GM18861 (cell line): ENCODE results near the gene VIP.
"Not testable (repeated sequence)": the region's sequence is repeated elsewhere in the genome, so short reads cannot be mapped to it uniquely, and the experiment has no call there.

Source experiments
- ATAC-seq: cut with Tn5 transposase; IDR thresholded peaks from one replicate; pipeline ENCODE4 v1.9.1; 2021; ENCODE audit not compliant: unreplicated experiment

VIP gene

GRCh38 chr6:152750694-152751093 is at the start of gene VIP:
VIP (plus strand) TSS chr6:152750797; CDS start chr6:152752178, 1,381 bp downstream.
- ATAC-seq: no peak

- no peak for ATAC-seq
Observed at GRCh38 chr6:152701081-152701862, 49.3 kb upstream of the VIP start.

DNA sequence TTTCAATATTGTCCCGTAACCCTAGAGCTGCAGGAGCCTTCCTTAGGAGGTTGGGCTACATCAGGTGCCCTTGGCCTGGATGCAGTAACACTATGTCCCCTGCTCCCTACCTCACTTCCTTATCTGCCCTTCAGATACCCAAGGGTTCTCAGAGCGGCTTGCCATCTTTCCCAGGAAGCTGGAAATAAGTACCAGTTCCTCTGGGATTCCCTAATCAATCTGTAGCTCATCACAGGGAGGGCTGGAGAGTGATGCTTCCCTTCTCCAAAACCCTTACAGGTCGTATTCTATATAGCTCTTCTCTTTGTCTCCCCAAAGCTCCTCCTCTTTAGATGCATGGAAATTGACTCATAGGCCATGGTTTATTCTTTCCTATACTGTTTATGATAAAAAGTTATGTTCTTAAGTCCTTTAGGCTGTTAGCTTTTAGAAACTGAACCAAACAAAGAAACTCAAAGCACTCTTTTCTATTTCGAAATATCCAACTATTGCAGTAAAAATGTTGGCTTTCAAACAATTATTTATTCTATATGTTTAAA is 48.7 kb upstream of the VIP start:
- ATAC-seq: no peak

DNA sequence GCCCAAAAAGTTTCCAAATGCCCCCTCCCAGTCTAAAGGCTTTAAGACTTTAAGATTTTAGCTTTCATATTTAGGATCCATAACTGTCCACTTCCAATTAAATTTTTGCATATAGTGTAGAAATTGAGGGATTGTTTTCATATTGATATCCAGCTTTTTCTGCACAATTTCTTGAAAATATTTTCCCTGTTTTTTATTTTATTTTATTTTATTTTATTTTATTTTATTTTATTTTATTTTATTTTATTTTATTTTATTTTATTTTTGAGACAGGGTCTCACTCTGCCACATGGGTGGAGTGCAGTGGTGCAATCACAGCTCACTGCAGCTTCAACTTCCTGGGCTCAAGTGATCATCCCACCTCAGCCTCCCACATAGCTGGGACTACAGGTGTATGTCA is 46.8 kb upstream of the VIP start:
- not testable (repeated sequence) for ATAC-seq

DNA sequence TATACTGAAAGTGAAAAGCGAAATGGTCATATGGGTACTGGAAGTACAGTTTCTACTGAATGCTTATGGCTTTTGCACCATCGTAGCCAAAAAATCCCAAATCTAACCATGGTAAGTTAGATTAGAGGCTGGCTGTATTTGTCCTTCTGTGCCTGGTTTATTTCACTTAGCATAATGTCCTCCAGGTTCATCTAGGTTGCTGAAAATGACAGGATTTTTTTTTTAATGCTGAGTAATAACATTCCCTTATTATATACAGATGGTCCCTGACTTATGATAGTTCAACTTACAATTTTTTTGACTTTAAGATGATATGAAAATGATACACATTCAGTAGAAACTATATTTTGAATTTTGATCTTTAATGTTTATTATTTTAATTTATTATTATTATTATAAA is 45.3 kb upstream of the VIP start:
- no peak for ATAC-seq

DNA sequence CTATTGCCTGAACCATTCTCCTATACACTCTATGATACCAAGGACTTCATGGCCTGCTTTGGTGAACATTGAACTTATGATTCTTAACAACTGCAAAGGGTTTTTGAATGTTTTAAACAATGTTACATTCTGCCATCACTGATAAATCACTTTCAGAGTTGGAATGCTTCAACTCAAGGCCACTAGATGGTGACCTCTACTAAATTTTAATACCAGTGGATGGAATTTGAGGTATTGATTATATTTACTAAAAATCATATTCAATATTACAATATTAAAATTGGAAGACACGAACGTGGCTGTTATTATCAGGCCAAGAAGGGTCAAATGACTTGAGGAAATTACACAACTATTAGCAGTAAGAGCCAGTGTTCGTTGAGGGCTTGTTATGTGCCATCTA is 34.3 kb upstream of the VIP start:
- ATAC-seq: no peak

GRCh38 chr6:152720974-152721373 is 29.6 kb upstream of the VIP start:
- ATAC-seq: no peak

GRCh38 chr6:152721956-152722355 is 28.6 kb upstream of the VIP start:
- ATAC-seq: no peak

- ATAC-seq: no peak
Observed at GRCh38 chr6:152723398-152723797, 27.2 kb upstream of the VIP start.

DNA sequence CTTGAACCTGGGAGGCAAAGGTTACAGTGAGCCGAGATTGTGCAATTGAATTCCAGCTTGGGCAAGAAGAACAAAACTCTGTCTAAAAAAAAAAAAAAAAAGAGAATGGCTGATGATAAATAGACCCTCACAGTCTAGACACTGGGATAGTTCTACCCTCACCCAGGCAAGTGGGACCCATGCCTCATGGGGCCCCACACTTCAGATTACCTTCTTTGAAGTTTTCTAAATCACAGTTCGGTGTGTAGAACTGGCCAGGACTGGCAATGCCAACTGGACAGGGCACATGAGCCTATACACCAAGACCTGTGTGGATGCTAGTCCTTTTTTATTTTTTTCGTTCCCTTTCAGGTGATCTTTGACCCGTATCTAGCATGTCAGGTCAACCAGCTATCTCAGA is 24.3 kb upstream of the VIP start:
- no peak for ATAC-seq

GRCh38 chr6:152727507-152727906 is 23.1 kb upstream of the VIP start:
- ATAC-seq: no peak

- ATAC-seq: no peak
Observed at GRCh38 chr6:152734630-152735029, 16.0 kb upstream of the VIP start.

GRCh38 chr6:152736687-152737273 is 13.8 kb upstream of the VIP start:
- ATAC-seq: no peak

DNA sequence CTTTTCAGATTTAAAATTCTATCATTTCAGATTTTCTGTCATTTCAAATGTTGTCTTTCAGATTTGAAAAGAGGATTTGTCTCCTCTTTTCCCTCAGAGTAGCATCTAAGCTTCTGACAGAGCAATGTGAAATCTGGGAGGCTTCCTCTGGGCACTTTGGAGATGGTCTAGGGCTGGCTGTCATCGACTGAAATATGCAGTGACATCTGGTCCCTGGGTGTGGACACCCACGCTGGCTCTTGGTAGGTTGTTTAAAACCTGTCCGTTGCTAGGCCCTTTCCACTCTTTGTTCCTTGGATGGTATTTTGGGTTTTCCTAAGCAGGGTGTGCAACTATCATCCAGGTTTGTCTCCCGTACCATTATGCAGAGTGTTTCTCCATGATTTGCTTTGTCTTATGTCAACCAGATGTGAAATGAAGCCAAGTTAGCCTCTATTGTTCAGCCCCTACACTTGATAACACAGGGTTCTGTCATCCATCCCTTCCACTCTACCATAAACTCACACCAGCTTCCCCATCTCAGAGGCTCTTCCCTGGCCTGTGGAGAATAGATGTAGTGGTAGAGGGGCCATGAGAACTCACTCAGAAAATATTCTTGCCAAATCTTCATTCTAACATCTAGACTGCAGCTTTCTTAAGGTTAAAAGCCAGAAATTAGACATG is 5.0 kb upstream of the VIP start:
- no peak for ATAC-seq

GRCh38 chr6:152746172-152746553 is 4.4 kb upstream of the VIP start:
- ATAC-seq: no peak

DNA sequence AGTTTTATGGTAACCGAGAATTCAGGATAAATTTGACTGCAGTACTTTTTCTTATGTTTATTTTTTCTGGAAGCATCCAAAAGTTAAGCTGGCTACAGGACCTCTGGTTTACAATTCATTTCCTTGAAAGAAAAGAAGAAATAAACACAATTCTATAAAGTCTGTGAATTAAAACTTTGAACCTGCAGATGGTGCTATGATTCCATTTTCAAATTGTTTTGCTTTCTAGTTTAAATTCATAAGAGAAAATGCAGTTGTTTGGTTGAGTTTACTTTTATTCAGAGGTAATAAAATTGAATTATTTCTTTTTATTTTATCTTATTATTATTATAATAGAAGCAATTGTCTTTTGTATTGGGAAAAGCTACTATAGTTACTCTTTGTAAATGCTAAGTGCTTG is 1.8 kb upstream of the VIP start:
- ATAC-seq: no peak

- no peak for ATAC-seq
Observed at GRCh38 chr6:152749336-152749735, 1.3 kb upstream of the VIP start.

- ATAC-seq: no peak
Observed at GRCh38 chr6:152765331-152765730, 14.7 kb downstream of the VIP start.

- ATAC-seq: no peak
Observed at GRCh38 chr6:152769159-152769558, 18.6 kb downstream of the VIP start.

DNA sequence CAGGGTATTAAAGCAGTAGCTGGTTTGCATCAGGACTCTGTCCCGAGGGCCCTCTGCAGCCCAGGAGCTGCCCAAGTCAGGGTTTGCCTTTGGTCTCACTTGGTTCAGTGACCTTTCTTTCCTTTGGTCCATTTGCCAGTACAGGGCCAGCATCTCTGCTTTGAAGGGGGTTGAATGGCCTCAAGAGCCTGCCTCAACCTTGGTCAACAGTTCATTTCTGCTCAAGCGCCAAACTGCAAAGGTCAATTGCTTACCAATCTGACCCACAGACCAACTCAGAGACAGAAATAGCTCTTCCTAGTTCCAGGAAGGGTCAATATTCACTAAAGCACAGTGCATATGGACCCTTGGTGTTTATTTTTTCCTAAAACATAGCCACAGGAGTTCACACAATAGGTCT is 19.4 kb downstream of the VIP start:
- no peak for ATAC-seq

GRCh38 chr6:152771061-152771687 is 20.6 kb downstream of the VIP start:
- no peak for ATAC-seq

GRCh38 chr6:152775428-152775827 is 24.8 kb downstream of the VIP start:
- no peak for ATAC-seq
